ENCODE results near the gene PLCB4.

Gene PLCB4

DNA sequence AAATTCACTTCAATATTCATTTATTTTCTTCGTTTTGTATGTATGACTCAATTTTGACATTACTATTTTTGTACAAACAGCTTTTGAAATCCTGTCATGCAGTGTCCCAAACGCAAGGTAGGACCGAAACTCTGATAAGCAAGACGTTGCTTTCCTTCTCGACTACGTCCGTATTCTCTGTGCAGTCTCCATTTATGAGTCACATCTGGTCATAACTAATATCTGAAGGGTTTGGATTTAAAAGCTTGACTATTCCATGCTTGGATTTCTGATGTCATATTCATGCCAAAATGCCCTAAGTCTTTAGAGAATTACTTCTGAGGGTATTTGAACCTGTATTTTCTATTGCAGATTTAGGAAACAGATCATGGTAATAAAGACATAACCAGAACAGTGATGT is 407.8 kb downstream of the PLCB4 start:
- Histone ChIP-seq H2AFZ (ENCODE audit: insufficient read depth, low read length, poor library complexity) (no peak overlapping the region), H2BK5ac (ENCODE audit: low read depth, low read length, poor library complexity) (no peak overlapping the region), H3K27ac (ENCODE audit: low read depth, low read length) (no peak overlapping the region), H3K4me1 (ENCODE audit: control insufficient read depth in 1 of 2, insufficient read depth in 2 of 2, low read length in 2 of 2) (no peaks in the 10 kb centered on the region), H3K9ac (ENCODE audit: low read length) (no peak overlapping the region), H3K4ac (ENCODE audit: low read depth, low read length) (no peak overlapping the region), H3K79me2 (ENCODE audit: control insufficient read depth, insufficient read depth, low read length, poor library complexity) (no peaks in the 10 kb centered on the region), H3K14ac (ENCODE audit: low read length) (no peak overlapping the region), H3K4me3 (ENCODE audit: low read depth, low read length) (no peak overlapping the region), H2BK12ac (ENCODE audit: low read length) (no peak overlapping the region), H2BK120ac (ENCODE audit: insufficient read depth, low read length, poor library complexity) (no peak overlapping the region), H4K12ac (ENCODE audit: low read depth, low read length) (no peak overlapping the region), H4K8ac (ENCODE audit: low read depth, low read length) (no peak overlapping the region), H3K4me2 (ENCODE audit: low read length) (no peak overlapping the region), H3K27me3 (ENCODE audit: insufficient read depth, low read length) (no peaks in the 10 kb centered on the region), H2AK5ac (ENCODE audit: low read length) (no peak overlapping the region), H4K91ac (ENCODE audit: low read depth, low read length) (no peak overlapping the region), H3K9me3 (ENCODE audit: insufficient read depth, low read depth, low read length) (no peaks in the 10 kb centered on the region), H3K79me1 (ENCODE audit: low read length) (no peaks in the 10 kb centered on the region), H3K23ac (ENCODE audit: low read length) (no peak overlapping the region), H3K18ac (ENCODE audit: low read length) (no peak overlapping the region), H3K36me3 (ENCODE audit: control insufficient read depth in 1 of 2, insufficient read depth in 2 of 2, low read length in 2 of 2) (no peaks in the 10 kb centered on the region)
- DNase-seq = no peak
- no CpG with 5 or more reads among the region's 7 CpGs for WGBS (ENCODE audit: extremely low coverage, insufficient coverage, insufficient read length)

DNA sequence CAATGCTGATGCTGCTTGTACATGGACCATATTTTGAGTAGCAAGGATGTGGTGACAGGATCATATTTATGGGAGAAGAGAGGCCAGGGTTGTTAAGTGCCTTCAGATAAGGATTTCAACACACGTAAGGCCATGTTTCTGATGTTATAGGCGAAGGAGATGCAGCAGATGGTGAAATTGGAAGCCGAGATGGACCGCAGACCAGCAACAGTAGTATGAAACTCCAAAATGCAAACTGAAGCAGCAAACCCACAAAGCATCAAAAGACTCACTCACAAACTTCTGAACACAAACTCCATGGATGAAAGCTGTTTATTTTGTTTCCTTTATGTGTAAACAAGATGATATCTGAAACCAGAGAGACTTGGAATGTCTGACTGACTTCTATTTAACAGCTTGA is 409.9 kb downstream of the PLCB4 start:
- no peak overlapping the region for H3K4me2 ChIP-seq (ENCODE audit: low read length)
- no peak overlapping the region for H2BK5ac ChIP-seq (ENCODE audit: low read depth, low read length, poor library complexity)
- H2AFZ ChIP-seq (ENCODE audit: insufficient read depth, low read length, poor library complexity) = no peak overlapping the region
- H3K9me3 ChIP-seq (ENCODE audit: insufficient read depth, low read depth, low read length) = no peaks in the 10 kb centered on the region
- no peaks in the 10 kb centered on the region for H3K79me2 ChIP-seq (ENCODE audit: control insufficient read depth, insufficient read depth, low read length, poor library complexity)
- no peaks in the 10 kb centered on the region for H3K36me3 ChIP-seq (ENCODE audit: control insufficient read depth in 1 of 2, insufficient read depth in 2 of 2, low read length in 2 of 2)
- H3K27me3 ChIP-seq (ENCODE audit: insufficient read depth, low read length) = no peaks in the 10 kb centered on the region
- no CpG with 5 or more reads among the region's 4 CpGs for WGBS (ENCODE audit: extremely low coverage, insufficient coverage, insufficient read length)
- no peak overlapping the region for H3K27ac ChIP-seq (ENCODE audit: low read depth, low read length)
- no peak overlapping the region for H2AK5ac ChIP-seq (ENCODE audit: low read length)
- no peak overlapping the region for H4K91ac ChIP-seq (ENCODE audit: low read depth, low read length)
- H3K18ac ChIP-seq (ENCODE audit: low read length) = no peak overlapping the region
- no peak for DNase-seq
- no peak overlapping the region for H4K12ac ChIP-seq (ENCODE audit: low read depth, low read length)
- no peak overlapping the region for H3K14ac ChIP-seq (ENCODE audit: low read length)
- no peak overlapping the region for H3K23ac ChIP-seq (ENCODE audit: low read length)
- H3K4ac ChIP-seq (ENCODE audit: low read depth, low read length) = no peak overlapping the region
- no peaks in the 10 kb centered on the region for H3K4me1 ChIP-seq (ENCODE audit: control insufficient read depth in 1 of 2, insufficient read depth in 2 of 2, low read length in 2 of 2)
- no peaks in the 10 kb centered on the region for H3K79me1 ChIP-seq (ENCODE audit: low read length)
- H2BK120ac ChIP-seq (ENCODE audit: insufficient read depth, low read length, poor library complexity) = no peak overlapping the region
- H2BK12ac ChIP-seq (ENCODE audit: low read length) = no peak overlapping the region
- no peak overlapping the region for H3K4me3 ChIP-seq (ENCODE audit: low read depth, low read length)
- no peak overlapping the region for H4K8ac ChIP-seq (ENCODE audit: low read depth, low read length)
- H3K9ac ChIP-seq (ENCODE audit: low read length) = no peak overlapping the region

DNA sequence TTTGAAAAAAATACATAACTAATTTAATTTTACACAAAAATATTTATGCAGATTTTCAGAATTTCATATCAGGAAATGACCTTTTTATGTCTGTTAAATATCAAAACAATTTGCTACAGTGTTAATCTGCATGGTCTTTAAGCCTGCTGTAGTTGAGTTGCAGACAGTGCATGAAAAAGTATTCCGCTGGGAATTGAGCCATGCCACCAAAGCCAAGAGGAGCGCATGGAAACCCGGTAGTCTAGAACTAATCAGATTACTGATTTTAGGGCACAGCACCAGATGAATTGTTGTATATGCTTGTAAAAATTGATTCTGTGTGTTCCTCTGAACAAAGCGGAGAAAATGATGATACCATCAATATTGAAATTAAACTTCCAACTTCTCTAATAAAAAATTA is 411.2 kb downstream of the PLCB4 start:
- no peak overlapping the region for H2BK12ac ChIP-seq (ENCODE audit: low read length)
- H3K79me2 ChIP-seq (ENCODE audit: control insufficient read depth, insufficient read depth, low read length, poor library complexity) = no peaks in the 10 kb centered on the region
- no CpG with 5 or more reads among the region's 4 CpGs for WGBS (ENCODE audit: extremely low coverage, insufficient coverage, insufficient read length)
- no peak overlapping the region for H3K14ac ChIP-seq (ENCODE audit: low read length)
- no peak overlapping the region for H2AFZ ChIP-seq (ENCODE audit: insufficient read depth, low read length, poor library complexity)
- no peak overlapping the region for H4K91ac ChIP-seq (ENCODE audit: low read depth, low read length)
- H4K8ac ChIP-seq (ENCODE audit: low read depth, low read length) = no peak overlapping the region
- H2BK5ac ChIP-seq (ENCODE audit: low read depth, low read length, poor library complexity) = no peak overlapping the region
- no peaks in the 10 kb centered on the region for H3K27me3 ChIP-seq (ENCODE audit: insufficient read depth, low read length)
- H3K4ac ChIP-seq (ENCODE audit: low read depth, low read length) = no peak overlapping the region
- DNase-seq = no peak
- H3K9me3 ChIP-seq (ENCODE audit: insufficient read depth, low read depth, low read length) = no peaks in the 10 kb centered on the region
- no peak overlapping the region for H2AK5ac ChIP-seq (ENCODE audit: low read length)
- H3K9ac ChIP-seq (ENCODE audit: low read length) = no peak overlapping the region
- H3K36me3 ChIP-seq (ENCODE audit: control insufficient read depth in 1 of 2, insufficient read depth in 2 of 2, low read length in 2 of 2) = no peaks in the 10 kb centered on the region
- no peak overlapping the region for H3K27ac ChIP-seq (ENCODE audit: low read depth, low read length)
- H4K12ac ChIP-seq (ENCODE audit: low read depth, low read length) = no peak overlapping the region
- no peaks in the 10 kb centered on the region for H3K4me1 ChIP-seq (ENCODE audit: control insufficient read depth in 1 of 2, insufficient read depth in 2 of 2, low read length in 2 of 2)
- H2BK120ac ChIP-seq (ENCODE audit: insufficient read depth, low read length, poor library complexity) = no peak overlapping the region
- H3K4me3 ChIP-seq (ENCODE audit: low read depth, low read length) = no peak overlapping the region
- H3K79me1 ChIP-seq (ENCODE audit: low read length) = no peaks in the 10 kb centered on the region
- H3K18ac ChIP-seq (ENCODE audit: low read length) = no peak overlapping the region
- H3K4me2 ChIP-seq (ENCODE audit: low read length) = no peak overlapping the region
- H3K23ac ChIP-seq (ENCODE audit: low read length) = no peak overlapping the region

GRCh38 chr20:9482180-9482579 is 413.3 kb downstream of the PLCB4 start:
- H2AFZ ChIP-seq (ENCODE audit: insufficient read depth, low read length, poor library complexity) = no peak overlapping the region
- H2BK5ac ChIP-seq (ENCODE audit: low read depth, low read length, poor library complexity) = no peak overlapping the region
- H3K4ac ChIP-seq (ENCODE audit: low read depth, low read length) = no peak overlapping the region
- no peak for DNase-seq
- no peaks in the 10 kb centered on the region for H3K36me3 ChIP-seq (ENCODE audit: control insufficient read depth in 1 of 2, insufficient read depth in 2 of 2, low read length in 2 of 2)
- no peaks in the 10 kb centered on the region for H3K27me3 ChIP-seq (ENCODE audit: insufficient read depth, low read length)
- H3K9ac ChIP-seq (ENCODE audit: low read length) = no peak overlapping the region
- WGBS (ENCODE audit: extremely low coverage, insufficient coverage, insufficient read length) = no CpG with 5 or more reads among the region's 3 CpGs
- H2AK5ac ChIP-seq (ENCODE audit: low read length) = no peak overlapping the region
- no peaks in the 10 kb centered on the region for H3K9me3 ChIP-seq (ENCODE audit: insufficient read depth, low read depth, low read length)
- no peak overlapping the region for H3K18ac ChIP-seq (ENCODE audit: low read length)
- no peaks in the 10 kb centered on the region for H3K4me1 ChIP-seq (ENCODE audit: control insufficient read depth in 1 of 2, insufficient read depth in 2 of 2, low read length in 2 of 2)
- no peak overlapping the region for H4K91ac ChIP-seq (ENCODE audit: low read depth, low read length)
- H3K23ac ChIP-seq (ENCODE audit: low read length) = no peak overlapping the region
- H3K4me3 ChIP-seq (ENCODE audit: low read depth, low read length) = no peak overlapping the region
- no peak overlapping the region for H4K8ac ChIP-seq (ENCODE audit: low read depth, low read length)
- H3K27ac ChIP-seq (ENCODE audit: low read depth, low read length) = no peak overlapping the region
- no peak overlapping the region for H2BK12ac ChIP-seq (ENCODE audit: low read length)
- no peak overlapping the region for H3K14ac ChIP-seq (ENCODE audit: low read length)
- no peaks in the 10 kb centered on the region for H3K79me2 ChIP-seq (ENCODE audit: control insufficient read depth, insufficient read depth, low read length, poor library complexity)
- H3K4me2 ChIP-seq (ENCODE audit: low read length) = no peak overlapping the region
- no peaks in the 10 kb centered on the region for H3K79me1 ChIP-seq (ENCODE audit: low read length)
- no peak overlapping the region for H4K12ac ChIP-seq (ENCODE audit: low read depth, low read length)
- no peak overlapping the region for H2BK120ac ChIP-seq (ENCODE audit: insufficient read depth, low read length, poor library complexity)
